ENCODE measurements around the gene PPP2R3A.
"Not testable (repeated sequence)": the region's sequence is repeated elsewhere in the genome, so short reads cannot be mapped to it uniquely, and the experiment has no call there.

The PPP2R3A gene

DNA sequence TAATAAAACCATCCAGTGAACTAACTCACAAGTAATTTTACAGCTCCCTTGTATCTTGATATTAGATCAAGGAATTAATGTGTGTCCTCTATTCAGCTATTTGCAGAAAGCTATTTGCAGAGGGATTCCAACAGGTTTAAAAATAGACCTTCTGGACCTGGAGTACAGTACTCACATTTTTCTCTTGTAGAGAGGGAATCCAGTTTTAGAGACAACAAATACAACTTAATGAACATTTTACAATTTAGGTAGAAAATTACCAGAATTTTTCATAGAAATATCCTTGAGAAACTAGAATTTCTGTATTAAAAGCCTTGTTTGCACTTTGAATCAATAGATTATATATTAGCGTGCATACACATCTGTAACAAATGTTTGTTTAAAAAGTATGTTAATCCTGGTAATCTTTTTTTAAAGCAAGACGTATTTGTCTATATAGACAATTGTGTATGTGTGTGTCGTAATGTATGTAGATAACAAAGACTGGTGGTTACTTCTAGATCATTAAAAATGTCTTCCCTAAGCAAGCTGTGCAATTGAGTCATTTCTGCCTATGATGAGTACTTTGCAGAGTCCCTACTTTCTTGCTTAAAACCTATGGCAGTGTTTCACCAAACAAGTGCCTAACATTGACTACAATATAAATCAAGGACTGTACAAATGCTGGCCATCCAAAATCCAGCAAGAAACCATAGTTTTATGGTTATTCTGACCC is 57.9 kb downstream of the PPP2R3A start:
- no peak for DNase-seq

DNA sequence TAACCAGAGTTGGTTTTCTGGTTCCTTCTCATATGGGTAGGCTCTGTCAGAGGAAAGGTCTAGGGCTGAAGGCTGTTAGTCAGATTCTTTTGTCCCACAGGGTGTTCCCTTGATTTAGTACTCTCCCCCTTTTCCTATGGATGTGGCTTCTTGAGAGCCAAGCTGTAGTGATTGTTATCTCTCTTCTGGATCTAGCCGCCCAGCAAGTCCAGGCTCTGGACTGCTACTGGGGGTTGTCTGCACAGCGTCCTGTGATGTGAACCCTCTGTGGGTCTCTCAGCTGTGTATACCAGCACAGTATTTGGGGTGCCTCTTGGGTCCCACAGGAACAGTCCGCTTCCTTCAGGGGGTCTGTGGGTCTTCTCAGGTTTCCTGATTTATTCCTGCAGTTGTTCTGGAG is 70.8 kb downstream of the PPP2R3A start:
- DNase-seq, result no peak

DNA sequence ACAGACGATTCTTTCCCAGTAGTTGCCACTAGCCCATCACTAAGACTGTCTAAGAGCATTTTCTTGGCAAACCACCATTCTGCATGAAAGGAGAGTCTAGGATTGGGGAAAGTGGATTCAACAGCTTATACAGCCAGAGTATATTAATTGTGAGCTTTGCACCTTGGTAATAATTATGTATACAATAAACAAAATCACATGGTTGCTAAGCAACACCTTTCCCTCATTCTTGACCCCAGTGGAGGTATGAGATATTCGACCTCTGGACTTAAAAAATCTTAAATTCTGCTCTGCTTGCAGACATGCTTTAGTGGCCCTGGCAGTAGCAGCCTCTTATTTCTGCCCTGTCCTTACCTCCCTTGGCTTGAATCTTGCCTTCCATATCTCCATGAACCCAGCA is 73.1 kb downstream of the PPP2R3A start:
- no peak for DNase-seq

DNA sequence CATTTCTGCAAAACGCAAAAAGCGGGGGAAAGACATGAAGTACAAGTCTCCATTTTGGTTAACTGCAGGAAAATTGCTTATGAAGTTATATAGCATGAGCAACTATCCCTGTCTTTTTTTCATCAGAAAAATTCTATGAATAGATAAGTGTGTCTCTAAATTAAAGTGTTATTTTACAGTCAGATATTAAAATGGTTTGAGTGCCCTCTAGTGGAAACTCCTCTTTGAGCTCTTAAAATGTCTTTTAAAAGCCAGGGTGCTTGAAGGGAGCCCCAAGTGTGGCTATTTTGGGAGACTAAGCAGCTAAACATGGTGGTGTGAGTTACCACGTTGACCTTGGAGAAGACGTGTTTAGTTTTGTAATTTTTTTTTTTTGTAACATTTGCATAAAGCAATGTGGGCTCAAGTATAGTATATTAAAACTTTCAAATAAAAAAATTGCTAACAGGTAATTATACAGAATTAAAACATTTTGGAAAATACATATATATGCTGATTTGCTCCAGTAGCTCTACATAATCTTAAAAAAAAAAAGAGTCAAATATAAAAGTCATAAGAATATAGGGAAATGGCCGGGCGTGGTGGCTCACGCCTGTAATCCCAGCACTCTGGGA is 77.2 kb downstream of the PPP2R3A start:
- DNase-seq, result peak; percentile 62

DNA sequence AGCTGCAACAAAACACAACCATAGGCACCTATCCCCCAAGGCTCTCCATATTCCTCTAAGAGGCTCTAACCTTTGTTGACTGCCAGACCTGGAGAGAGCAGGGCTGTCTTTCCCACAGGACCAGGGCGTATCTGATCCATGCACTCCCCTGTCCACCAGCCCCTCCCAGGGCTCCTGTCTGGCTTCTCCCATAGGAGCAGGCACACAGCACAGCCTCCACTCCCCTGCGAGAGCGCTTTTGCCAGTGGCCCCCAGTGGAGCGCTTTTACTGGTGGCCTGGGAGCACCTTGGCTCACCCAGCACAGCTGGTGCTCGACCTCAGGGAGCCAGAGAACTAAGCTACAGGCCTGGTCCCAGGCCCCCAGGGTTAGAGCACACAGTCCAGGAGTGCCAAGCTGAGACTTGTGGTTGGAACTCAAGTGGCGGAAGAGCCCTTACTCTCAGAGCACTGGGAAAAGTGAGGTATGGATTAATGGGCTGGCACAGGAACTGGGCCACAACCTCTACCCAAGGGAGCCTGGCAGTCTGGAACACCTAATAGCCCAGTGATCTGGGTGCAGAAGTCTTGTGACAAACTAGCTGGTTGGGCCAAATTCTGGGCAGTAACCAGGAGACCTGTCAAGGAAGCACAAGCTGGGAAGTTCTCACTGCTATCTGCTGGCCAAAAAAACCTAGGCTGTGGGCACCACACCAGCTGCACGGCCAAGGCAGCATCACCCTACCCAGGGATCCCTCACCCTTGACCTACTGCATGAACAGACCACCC is 79.6 kb downstream of the PPP2R3A start:
- no peak for DNase-seq

DNA sequence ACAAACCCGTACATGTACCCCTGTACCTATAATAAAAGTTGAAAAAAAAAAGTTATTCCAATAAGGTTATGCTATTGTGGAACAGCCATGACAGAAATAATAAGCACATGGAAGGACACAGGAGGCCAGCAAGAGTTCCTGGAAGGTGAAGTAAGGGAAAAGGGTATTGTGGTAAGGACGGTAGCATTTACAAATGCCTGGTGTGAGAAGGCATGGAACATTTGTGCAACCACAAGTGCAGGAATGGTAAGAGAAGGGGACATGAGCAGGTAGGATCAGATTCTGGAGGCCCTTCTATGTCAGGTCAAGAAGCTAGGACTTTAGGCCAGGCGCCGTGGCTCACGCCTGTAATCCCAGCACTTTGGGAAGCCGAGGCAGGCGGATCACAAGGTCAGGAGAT is 82.5 kb downstream of the PPP2R3A start:
- DNase-seq, result no peak

DNA sequence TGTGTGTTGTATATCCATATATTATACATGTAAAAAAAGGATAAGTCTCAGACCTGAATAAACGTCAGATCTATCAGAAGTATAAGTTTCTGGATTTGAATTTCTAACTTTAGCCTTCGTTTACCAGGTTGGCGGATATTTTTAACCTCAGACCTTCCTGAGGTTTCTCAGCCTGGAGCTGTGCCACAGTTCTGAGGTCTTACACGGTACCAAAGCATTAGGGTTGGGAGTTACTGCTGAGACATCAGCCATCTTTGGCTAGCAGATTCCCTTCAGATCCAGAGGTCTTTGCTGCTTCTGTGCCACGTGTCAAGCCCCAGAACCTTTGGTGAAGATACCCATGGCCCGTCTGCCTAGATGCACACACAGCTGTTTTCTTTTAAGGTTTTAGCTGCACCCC is 84.7 kb downstream of the PPP2R3A start:
- DNase-seq, result no peak

DNA sequence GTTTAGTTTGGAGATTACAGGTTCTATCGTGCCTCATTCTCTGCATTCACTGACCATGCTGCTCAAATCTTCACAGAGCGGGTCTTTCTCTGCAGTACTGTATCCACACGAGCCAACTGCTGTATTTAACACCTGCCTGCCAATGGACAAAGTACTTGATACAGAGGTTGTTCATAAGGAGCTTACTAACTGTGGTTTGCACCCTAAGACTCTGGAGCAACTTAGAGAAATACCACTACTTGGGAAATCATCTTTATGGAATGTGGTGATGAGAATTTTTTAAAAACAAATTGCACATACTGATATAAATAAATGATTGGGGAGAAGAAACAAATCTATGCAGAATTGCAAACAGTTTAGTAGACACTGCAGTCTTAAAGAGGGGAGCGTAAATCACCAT is 90.0 kb downstream of the PPP2R3A start:
- DNase-seq, result no peak

DNA sequence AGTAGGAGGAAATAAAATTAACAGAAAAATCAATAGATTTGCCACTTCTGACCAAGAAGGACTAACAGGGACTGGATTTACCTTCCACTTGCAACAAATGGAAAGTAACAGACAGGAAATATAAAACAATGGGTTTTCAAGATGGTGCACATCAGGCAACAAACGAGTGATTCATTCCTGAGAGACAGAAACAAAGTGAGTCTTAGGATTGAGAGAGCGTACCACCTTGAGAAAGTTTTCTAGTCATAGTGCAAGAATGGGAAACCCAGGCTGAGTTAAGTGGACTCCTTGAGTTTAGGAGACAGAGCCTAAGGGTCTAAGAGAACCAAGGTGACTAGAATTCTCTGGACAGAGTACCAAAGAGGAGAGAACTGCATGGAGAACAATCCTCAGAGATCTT is 101.7 kb downstream of the PPP2R3A start:
- no peak for DNase-seq

DNA sequence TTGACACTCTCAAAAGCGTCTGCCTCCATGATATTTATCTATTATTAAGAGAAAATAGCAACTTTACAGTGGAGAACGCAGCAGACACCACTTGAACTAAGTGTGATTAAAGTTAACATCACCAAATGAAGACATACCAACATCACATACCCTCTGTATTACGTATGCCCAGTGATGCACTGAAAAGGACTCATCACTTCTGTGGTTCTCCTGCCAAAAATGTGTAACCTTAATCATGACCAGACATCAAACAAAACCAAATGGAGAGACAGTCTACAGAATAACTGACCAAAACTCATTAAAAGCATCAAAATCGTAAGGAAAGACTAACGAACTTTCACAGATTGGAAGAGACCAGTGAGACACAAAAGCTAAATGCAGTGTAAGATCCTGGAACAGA is 103.2 kb downstream of the PPP2R3A start:
- no peak for DNase-seq

DNA sequence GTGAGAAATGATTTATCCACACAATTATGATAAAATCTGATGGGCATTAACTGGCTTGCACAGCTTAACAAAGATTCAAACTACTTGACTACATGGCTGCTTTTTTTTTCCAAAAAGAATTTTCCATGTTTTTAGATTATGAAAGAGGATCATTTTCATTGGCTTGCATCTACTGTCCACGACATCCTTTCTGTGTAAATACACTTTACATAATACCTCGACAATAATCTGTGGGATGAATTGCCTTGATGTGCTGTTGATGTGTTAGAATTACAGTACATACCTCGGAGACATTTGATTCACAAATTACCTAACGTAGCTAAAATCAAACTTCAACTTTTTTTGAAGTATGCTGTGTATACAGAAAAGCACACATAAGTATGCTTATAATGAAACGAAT is 104.4 kb downstream of the PPP2R3A start:
- no peak for DNase-seq

DNA sequence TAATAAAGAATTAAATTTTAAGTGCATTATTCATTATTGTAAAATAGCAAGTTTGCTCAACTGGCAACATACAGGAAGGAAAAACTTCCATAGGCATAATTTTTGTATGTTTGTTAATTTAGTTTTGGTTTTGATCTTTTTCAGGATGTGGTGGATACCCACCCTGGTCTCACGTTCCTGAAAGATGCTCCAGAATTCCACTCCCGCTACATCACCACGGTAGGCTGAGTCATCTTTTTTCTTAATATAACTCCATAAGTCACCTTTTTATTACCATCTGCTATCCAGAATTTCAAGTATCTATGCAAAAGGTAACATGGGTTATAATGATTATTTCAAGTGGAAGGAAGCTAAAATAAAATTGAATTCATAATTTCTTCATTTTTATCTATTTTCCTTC is 104.8 kb downstream of the PPP2R3A start:
- DNase-seq, result no peak

DNA sequence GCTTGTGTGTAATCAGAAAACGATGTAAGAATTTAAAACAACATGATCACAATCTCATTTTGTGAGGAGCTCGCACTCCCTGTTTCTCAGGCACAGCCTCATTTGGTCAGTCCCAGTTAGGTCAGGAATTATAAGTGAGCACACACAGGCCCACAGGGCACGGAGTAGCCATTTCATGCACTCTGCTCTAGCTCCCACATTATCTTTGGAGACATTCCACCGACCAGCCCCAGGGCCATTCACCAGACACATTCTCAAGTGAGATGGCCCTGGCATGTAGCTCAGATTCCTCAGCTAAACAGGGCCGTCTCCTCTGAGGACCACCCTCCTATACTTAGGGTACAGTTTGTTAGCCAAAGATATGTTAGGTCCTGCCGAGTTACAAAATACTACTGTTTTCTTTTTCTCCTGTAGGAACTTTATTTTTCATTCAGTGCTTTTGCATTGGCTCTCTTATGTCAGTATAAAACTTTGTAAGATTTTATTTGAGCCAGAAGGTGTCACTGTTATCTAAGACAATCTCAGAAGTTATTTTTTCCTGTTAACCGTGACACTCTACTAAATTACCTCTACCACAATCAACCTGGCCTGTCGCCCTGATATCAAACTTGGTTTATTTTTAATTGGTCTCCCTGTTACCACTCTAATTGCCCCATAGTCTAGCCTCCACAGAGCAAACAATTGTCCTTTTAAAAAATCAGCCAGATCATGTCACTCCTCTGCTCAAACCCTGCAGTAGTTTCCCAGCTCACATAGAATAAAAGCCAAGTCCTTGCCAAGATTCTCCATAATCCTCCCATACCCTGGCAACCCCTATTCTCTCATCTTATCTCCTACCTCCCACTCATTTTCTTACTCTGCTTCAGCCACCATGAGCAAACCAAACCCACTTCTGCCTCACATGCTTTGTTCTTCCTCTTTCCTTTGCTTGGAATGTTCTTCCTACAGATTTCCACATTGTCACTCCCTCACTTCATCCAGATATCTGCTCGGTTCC is 105.7 kb downstream of the PPP2R3A start:
- no peak for DNase-seq

DNA sequence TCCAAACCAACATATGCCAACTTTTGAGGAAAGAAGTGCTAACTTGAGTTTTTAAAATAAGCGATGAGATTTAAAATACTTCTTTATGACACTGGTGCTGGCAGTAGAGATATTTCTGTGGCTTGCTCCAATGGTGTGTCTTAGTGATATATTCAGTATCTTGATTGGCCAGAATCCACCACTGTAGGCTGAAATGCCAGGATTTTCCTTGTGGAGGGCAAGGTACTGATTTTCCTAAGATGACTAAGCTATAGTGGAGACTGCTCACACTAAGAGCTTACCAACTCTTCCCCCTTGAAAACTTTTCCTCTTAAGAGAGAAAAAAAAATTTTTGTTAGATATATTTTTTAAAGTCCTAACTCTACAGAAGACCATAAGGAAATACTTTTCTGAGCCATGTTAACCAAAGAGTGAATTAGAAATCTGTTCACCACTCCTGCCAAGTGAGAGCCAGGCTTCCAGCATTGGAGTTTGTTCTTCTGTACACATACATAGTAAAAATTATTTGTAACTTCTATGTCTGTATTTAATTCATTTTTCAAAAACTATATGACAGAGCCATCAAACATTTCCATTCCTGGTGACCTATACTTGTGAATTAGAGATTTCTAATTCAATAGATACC is 109.1 kb downstream of the PPP2R3A start:
- DNase-seq, result no peak

DNA sequence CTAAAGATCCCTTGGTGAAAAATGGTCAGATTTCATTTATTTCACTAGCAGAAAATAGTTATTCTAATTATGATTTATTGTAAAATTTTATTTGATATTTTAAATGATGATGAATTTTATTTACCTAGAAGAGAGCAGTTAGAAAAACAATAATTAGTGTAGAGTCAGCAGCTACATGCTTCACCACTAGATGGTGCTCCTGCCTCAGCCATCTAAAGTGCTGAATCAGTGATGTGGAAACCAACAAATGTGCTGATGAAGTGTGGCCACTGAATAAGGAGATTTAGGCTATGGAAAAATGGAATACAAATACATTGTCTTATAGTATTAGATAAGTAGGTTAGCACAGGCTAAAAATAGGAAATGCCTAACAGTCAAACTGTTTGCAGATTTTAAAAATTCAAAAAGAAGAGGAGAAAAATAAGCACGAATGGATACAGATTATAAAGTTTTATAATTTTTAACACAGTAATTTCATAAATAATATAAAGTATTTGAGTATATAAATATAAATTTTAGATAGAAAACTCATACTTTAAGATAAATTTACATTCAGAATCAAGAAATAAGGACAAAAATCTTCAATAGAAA is 109.8 kb downstream of the PPP2R3A start:
- DNase-seq, result peak; percentile 82

DNA sequence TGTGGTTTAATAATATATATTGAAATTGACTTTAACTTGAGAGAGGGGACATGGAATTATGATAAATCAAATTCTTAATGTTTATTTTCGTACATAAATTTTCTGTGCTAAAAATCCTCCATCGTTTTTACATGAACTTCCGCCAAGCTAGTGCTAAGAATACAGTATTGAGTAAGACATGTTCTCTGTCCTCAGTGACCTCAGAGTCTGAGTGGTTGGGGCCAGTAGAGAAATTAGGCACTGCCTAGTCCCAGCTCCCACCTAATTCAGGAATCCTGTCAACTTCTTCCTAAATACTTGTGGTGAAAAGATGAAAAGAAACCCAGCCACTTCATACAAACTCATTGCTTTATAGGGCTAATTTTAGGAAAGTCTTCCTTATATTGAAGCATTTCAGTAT is 110.3 kb downstream of the PPP2R3A start:
- DNase-seq, result no peak

DNA sequence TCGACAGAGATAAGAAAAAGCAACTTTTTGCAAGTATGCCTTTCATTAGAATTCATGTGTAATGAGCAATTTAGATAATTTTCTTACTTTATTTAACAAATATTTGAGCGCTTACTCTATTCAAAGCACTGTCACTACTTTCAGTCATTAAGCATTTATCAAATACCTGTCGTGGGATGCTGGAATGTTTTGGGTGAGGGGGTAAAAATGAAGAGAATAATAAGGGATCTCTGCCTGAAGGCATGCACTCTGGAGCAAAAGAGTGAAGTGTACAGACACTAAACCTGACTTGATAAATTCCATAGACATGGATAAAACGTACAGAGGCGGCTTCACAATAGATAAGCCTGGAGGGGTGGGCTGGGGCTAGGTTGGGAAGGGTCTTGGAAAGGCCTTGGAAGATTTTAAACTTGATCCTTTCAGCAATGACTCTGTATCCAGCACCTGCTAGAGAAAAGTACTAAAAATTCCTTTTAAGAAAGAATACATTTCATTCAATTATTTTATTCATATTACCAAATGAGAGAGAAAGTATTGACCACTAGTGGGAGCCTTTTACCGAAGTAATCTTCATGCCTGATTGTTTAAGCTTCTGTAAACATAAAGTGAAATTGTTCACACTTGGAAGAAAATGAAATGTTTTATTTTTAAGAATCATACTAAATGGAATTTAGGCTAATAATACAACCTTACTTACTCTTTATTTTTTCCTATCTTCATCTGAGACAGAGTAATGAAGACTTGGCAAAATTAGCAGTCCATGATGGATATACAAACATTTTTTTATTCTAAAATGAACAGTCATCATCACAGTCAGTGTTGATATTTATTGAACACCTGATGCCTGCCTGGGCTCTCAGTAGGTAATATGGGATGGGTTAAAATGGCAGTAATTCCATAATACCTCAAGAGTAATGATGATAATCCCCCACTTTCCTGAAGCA is 113.2 kb downstream of the PPP2R3A start:
- peak; percentile 53 for DNase-seq

DNA sequence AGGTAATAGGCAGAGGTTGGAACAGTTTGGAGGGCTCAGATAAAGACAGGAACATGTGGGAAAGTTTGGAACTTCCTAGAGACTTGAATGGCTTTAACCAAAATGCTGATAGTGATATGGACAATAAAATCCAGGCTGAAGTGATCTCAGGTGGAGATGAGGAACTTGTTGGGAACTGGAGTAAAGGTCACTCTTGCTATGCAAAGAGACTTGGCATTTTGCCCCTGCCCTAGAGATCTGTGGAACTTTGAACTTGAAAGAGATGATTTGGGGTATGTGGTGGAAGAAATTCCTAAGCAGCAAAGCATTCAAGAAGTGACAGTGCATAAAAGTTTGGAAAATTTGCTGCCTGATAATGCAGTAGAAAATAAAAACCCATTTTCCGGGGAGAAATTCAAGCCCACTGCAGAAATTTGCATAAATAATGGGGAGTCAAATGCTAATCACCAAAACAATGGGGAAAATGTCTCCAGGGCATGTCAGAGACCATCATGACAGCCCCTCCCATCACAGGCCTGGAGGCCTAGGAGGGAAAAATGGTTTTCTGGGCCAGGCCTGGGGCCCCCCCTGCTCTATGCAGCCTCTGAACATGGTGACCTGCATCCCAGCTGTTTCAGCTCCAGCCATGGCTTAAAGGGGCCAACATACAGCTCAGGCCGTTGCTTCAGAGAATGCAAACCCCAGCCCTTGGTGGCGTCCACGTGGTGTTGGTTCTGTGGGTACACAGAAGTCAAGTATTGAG is 118.3 kb downstream of the PPP2R3A start:
- not testable (repeated sequence) for DNase-seq

DNA sequence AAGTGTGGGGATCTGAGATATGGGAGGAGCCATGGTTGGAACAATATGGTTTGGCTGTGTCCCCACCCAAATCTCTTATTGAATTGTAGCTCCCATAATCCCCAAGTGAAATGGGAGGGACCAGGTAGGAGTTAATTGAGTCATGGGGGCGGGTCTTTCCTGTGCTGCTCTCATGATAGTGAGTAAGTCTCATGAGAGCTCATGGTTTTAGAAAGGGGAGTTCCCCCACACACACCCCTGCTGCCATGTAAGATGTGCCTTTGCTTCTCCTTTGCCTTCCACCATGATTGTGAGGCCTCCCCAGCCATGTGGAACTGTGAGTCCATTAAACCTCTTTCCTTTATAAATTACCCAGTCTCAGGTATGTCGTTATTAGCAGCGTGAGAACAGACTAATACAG is 119.5 kb downstream of the PPP2R3A start:
- not testable (repeated sequence) for DNase-seq

DNA sequence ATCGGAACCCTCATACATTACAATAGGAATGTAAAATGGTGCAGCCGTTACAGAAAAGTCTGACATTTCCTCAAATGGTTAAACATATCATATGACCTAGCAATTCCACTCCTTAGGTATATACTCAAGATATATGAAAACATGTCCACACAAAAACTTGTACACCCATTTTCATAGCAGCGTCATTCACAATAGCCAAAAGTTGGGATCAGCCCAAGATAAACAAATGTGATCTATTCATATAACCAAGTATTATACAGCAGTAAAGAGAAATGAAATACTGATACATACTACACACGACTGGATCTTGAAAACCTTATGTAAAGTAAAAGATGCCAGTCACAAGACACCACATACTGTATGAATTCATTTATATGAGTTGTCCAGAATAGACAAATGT is 128.2 kb downstream of the PPP2R3A start:
- no peak for DNase-seq

All from midbrain (tissue), 1 donor.